CD4-positive, alpha-beta T cell treated with Interleukin-1 beta for 1 hour (primary cell): ENCODE measurements around the gene SLC5A3.

Source experiments
- DNase-seq, 2 donors: peaks; one replicate each; pipeline ENCODE4 v3.0.0-alpha.2; 2020 to 2022

Gene SLC5A3

DNA sequence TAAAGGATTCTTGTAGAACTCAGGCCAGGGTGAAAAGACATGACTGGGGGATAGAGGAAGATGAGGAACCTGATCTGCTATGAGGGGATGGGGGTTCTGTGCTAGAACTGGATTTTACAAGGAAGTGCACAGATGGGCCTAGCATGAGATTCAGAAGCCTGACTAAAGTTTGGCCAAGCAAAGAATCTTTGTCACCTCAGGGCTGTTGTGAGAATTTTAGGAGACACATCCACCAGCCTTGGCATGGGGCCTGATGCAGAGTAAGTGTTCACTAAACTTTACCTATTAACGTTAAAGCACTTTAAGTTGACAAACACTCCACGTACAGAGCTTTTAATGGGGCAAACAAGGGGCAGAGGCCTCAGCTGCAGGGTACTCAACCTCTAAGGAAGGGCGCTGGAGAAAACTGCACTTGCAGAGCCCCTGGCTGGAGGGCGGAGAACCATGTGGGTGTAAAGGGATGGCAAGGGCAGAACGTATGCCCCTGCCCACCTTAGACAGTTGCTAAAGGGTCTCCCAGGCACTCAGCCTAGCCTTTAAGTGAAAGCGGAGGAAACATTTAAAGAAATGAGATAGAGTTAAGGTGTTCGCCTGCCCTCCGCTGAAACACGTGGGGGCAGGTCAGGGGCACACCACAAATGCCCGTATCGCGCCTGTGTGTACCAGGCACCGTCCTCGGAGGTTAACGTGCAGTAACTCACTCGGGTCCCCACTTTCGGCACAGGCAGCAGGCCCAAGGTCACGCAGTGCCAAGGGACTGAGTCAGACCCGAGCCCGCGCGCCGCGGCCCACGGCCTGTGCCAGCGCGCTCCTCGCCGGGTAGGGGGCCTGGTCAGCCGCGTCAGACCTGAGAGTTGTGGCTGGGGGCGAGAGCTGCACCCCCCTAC lies 990 bp upstream of the SLC5A3 start:
- DNase-seq, result peak in 1 of 2 donors; percentile 11

DNA sequence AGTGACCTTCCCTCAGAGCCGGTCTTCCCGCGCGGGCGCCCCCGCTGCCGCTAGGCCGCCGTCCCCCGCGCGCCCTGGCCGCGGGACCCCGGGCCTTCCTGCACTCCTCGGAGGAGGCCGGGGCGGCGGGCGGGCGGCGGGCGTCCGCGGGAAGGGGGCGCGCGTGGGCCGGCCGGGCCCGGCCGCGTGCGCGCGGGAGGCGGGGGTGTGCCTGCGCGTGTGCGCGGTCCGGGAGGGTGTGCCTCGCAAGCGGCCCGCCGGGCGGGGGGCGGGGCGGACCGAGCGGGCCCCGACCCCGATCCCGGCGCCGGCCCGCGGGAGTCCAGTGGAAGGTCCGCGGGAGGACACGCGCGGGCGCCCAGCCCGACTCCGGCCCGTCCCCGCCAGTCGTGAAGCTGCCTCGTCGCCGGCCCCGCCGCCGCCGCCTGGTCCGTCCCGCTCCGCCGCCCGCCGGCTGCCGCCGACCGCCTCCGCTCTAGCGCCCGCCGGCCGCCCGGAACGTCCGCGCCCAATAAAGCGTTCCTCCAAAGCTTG lies 438 bp downstream of the SLC5A3 start:
- peak; percentile 57 to 61 for DNase-seq

DNA sequence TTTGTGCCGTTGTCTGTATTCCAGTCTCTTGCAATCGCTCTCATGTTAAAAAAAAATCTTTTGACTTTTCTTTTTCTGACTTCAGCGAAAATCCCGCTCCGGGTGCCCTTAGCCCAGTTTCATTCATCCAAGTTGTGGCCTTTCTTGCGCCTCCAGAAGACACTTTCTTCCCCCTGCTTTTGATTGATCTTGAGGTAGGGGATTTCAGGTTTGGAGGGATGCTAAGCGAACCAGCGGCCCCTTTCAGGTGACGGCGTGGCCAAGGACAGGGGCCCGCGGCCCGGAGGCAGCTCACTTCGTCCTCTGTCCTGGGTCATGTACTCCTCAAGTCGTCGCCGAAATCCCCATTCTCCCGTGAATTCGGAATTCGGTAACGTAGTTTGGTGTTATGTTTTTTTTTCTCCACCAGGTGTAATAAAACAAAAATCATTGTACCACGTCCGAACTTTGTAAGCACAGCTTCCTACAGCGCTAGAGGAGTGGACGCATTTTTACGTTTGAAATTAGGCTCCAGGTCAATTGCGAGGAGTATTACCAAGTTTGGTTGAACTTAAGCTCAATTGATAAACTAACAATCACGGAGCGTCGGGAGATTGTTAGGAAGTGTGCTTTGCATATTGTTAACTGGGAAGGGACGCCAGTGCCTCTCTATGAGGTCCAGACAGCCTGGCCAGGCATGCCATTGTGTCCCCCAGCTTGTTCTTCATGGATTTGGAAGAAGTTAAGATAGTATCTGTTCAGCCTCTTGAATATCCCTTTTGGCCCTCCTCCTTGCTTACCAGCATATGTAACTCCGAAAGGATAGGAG lies 1.1 kb downstream of the SLC5A3 start:
- DNase-seq, result no peak

DNA sequence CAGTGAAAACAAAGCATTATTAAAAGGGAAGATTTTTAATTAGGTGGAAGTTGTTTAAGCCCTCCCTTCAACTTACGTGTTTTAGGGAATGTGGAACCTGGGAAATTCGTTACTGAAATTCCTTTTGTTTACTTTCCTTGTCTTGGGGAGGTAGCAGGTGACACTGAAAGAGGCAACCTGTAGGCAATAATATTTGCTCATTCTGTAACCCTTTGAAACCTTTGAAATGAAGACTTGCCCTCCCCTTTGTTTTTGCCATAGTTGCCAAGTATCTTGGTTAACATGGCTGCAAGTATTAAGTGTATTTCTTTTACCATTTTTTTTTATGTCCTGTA lies 1.7 kb downstream of the SLC5A3 start:
- no peak for DNase-seq

DNA sequence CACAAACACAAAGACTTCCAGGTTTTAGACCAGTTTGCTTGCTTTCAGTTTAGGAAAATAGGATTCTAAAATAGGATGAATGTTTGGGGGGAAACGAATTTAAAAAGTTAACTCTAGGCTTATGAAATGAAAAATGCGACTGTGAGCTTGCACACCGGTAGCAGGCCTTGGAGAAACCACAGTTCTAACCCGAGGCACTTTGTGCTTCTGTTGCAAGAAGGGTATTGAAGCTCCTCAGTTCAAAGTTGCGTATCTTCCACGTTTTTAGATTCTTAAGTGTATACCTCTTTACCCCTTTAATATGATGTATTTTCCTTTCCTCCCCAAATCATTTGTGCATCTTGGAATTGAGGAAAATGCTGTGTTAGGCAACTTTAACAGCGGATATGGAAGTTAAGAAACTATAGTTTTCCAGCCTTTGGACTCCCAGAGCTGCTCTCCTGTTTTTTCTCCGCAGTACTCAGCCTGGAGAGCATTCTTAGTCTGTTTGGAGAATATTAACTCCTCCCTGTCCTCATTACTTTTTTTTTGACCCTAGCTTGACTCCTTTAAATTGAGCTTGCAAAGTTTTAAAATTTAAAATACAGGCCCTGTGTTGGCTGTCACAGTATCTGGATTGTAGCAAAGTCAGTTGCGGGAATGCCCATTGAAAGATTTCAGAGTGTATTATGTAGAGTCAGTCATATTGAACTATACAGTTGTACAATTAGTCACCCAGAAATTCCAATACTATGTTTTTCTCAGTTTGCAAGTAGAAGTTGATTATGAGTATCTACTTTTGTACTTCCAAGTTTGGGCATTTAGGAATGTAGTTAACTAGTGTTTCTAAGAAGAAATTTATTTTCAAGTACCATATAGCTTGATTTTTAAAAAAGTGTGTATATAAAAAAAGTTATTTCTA lies 2.6 kb downstream of the SLC5A3 start:
- no peak for DNase-seq

DNA sequence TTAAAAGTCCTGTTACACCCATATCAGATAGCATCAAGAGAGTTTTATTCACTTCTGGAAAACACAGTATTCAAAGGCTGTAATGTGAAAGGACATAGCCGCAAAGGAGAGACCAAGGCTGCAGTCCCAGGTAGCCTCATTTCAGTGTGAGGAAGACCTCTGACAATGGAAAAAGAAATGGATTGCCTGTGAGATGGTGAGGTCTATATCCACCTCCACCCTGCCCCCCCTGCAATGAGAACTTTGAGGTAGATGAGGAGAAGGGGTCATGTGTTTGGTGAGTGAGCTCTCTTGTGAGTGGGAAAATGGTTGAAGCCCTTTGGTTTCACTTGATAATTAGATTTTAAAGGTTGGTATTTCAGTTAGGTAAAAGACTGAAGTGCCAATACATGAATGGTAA lies 3.5 kb downstream of the SLC5A3 start:
- no peak for DNase-seq

DNA sequence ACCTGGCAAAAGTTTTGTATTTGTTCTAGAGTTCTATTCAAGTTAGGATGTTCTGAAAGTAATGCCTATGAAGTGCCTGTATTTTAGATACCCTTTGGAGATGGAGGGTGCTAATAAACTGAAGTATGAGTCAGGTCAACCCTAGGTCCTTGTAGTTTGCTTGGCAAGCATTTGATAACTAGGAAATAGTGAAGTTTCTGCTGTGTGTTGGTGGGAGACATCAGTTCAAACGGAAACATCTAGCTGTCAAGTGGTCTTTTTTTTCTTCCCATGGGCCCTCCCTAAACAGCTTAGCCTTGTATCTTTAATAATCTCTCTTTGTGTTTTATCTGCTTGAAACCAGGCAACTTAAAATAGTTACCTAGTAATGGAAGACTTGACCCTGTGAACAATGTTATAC lies 4.5 kb downstream of the SLC5A3 start:
- DNase-seq, result no peak

DNA sequence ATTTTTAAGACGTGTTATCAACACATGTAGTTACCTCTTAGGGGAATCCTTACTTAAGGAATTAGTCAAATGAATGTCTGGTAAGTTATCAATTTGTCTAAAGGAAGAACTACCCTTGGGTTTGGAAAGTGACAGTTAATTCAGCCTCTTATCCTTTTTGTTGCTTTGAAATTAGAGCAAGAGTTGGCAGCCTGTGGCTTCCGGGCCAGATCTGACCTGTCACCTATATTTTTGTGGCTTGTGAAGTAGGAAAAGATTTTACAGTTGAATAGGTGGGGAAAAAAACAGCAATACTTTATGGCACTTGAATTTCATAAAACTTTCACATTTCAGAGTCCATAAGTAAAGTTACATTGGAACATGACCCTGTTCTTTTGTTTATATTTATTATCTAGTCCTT lies 5.5 kb downstream of the SLC5A3 start:
- peak in 1 of 2 donors; percentile 34 for DNase-seq

DNA sequence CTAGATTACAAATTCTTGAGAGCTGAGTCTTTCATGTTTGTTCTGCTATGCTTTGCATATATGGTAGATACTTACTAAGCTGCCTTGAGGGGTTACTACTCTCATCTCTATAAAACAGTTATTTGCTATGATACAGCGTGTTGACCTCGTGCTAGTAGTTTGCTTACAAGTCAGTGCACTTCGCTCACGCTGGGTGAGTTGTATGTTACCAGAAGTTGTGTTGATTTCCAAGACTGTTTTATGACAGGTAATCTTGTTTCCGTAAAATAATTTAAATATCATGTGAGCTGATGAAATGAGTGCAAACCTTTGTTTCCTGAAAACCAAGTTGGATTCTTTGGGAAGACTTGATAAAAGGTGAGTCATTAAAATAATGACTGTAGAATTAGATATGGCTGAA lies 7.3 kb downstream of the SLC5A3 start:
- DNase-seq, result no peak

DNA sequence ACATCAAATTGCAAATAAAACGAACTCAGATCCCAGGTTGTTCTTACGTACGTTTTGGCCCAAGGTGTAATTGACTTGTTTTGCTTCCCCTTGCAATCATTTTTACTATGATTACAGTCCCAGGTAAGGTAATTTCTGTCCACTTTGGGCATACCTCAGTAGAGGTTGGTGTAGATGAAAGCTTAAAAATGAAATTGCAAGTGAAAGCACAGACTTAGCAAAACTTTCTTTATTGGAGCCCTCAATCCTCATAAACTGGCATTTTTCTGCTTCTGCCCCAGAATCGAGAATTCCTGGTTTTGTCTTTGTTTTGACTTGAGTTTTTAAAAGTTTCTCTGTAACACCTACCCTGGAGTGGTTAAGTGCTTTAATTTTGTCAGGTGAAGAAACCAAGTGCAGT lies 9.4 kb downstream of the SLC5A3 start:
- no peak for DNase-seq

DNA sequence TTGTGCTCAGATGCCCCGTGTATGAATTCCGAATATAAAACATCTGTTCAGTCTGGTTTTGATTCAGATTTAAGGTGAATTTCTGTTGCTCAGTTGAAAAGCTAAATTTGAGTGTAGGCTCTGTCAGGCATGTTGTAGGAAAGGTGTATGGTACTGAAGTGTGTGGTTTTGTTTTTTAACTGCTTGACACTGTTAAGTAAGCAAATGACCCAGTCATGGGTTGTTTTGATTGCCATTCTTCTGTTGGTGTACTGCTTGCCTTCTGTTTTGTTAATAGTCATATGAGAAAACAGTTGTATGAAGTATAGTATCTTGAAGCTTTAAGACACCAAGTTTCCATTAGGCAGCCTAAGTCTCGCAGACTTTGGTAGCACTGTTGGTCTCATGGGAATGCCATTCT lies 10.0 kb downstream of the SLC5A3 start:
- DNase-seq, result no peak

DNA sequence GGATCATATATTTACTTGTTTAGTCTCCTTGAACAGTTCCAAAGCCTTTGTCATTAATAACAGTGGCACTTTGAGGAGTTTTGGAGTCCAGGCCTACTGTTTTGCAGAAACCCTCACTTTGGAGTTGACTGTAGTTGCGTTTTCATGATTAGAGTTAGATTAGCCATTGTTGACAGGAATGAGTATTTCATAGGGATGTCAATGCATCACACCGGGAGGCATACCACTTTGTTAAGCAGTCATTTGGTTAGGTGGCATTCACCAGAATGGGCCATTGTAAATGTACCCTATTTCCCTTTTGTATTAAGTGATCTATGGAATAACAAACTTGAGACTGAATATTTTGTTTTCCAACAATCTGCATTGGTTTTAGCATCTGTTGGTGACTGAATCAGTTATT lies 11.8 kb downstream of the SLC5A3 start:
- no peak for DNase-seq

DNA sequence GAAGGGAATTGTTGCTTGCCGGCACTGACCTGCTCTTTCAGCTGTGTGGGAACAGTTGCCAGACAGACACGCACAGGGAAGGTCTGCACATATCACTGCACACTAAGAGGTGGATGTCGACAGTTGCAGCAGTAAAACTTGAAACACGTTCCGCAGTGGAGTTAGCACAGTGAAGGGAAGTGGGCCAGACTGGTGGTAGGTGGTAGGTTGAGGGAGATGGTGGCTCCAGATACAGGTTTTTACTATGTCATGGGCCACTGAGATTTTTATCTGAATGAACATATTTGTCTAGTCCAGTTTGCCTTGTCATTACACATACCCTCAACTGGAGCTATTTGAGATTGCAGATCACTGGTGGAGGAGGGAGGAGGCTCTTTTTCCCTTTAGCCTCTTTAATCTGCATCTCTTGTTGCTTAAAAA lies 13.5 kb downstream of the SLC5A3 start:
- DNase-seq, result no peak

DNA sequence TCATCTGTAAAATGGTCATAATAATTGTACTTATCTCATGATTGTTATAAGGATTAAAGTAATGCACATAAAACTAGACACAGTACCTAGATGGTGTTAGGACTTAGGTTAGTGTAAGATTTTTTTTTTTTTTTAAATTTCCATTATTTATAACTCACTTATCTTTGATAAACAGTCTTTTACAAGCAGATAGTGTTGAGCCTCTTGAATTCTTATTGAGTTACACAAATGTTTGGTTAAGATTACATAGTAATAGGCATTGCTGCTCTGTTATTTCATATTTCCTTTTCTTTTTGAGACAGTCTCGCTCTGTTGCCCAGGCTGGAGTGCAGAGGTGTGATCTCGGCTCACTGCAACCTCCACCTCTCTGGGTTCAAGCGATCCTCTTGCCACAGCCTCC lies 15.4 kb downstream of the SLC5A3 start:
- no peak for DNase-seq

DNA sequence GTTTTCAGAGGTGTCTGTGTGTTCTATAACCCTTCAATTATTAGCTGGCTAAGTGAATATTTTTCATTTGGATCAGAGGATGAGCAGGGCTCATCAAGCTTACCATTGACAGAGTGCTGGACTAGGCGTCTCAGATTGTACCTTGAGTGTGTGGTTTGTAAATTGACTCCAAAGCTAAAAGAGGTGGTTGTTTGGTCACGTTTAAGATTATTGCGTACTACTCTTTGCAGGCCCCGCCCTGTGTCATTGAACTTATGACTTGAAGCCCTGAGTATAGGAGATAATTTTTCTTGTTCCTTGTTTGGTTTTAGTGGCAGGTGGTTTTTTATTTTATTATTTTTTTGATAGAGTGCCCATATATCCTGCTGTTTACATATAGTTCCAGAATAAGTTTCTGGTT lies 17.7 kb downstream of the SLC5A3 start:
- no peak for DNase-seq

DNA sequence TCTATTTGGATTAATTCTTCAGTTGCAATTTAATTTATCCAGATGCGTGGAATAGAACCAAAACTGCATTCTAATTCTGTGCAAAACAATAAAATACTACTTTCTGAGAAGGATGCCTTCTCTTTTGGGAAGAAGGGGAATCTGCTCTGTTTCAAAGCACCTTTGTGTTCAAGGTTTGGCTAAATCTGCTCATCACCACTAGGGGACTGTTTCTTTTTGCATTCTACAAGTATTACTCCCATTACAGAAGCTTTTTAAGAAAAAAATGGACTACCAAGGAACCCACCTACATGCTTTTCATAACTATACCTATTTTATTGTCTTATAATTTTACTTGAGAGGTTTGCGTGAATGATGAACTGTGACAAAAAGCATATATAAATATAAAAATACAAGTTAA lies 18.2 kb downstream of the SLC5A3 start:
- DNase-seq, result no peak

DNA sequence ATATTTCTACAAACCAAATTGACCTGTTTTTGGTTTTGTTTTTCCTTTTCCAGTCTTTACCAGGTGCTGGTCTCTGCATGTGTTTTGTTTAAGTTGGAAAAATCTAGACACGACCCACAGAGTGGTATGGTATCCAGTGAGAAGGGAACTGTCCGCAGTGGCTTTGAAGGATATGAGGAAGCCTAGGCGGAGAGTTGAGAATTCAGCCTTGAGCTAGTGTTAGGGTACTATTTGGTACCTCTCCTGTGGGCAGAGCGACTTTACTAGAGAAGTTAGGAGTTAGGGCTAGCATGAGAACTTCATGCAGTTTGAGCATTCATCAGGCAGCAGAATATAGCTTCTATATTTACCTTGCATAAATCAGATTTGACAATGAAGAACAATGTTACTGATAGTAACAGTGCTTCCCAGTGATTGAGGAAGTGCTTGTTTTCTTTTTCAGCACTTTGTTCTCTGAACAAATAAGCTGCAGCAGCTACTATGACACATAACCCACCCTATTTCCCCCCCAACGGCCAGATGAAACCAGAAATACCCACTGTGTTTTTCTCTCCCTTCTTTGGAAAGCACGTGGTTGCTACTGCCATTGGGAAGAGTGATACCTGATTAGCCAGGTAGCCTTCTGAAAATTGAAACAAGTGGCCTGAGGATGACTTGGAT lies 19.0 kb downstream of the SLC5A3 start:
- no peak for DNase-seq

DNA sequence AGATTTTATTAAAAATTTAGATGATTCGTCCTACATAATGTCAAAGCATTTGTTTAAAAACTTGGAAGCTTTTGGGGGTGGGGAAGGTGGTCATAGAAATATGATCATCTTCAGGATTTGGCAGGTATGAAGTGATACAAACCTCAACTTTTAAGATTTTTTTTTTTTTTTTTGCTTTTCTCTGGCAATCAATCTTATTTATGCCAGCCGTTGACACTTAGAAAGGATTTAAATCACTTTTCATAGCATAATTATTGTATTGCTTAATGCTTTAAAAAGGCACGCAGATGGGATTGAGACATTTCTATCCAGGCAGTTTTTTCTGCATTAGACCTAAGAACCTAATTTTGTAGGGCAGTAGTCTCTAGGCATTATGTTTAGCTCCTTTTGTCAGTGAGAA lies 19.7 kb downstream of the SLC5A3 start:
- no peak for DNase-seq

DNA sequence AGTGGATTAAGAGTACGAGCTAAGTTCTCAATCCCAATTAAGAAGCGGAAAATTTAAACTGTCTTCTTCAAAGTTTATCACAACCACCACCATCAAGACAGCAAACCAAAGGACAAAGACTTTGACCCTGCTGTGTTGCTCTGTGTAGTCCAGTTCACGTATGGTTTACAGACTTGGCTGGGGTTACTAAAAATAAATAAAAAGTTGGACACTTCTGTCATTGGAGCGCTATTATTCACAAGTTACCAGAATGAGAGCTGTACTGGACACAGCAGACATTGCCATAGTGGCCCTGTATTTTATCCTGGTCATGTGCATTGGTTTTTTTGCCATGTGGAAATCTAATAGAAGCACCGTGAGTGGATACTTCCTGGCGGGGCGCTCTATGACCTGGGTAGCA lies 21.6 kb downstream of the SLC5A3 start:
- no peak for DNase-seq

DNA sequence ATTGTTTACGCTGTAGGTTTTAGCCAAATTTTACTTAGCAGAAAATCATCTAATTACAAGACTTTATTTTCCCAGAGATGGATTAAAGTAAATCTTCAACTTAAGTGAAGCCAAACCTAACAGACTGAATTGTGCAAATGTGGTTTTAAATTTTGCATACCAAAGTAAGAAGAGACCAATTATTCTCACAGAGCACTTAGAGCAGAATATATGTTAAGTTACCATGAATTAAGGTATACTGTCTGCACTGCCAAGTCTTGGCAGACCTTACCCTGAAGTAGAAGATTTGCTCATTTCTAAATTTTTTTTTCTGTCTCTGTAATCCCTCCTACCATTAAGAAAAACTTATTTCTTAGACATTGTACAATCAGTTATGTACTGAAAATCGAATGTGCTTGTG lies 24.1 kb downstream of the SLC5A3 start:
- no peak for DNase-seq

DNA sequence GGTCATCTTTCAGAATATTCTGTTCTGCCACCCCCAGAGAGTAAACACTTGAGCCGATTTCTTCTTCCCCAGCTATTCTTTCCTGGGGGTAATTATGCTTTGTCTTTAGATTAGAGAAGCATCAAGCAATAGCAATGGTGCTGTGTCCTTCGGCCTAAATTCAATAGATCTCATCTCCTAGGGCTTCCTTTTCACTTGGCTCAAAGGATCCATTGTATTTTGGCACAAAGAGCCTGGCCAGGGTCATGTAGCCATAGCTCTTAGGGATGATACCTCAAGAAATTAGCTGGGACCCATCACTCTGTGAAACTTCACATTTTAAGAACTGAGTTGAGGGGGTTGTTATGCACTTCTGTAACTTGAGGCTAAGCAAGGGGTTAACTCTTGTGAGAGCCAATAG lies 27.0 kb downstream of the SLC5A3 start:
- DNase-seq, result no peak

DNA sequence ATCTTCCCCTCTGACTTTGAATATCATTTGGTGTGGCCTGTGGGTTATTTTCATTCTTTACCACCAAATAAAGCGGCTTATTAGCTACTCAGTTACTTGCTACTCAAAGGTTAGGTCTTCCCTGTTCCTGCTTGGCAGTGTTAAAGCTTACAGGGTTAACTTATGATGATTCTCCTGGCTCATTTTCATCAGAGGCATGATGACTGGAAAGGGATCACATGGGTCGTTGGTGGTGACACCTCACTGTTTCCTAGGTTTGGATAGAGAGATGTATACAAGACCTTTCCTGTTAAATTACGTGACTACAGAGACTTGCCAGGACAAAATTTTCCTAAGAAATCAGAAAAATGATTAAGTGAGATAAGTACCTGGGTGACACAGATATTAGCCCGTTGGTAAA lies 27.4 kb downstream of the SLC5A3 start:
- no peak for DNase-seq
